ENCODE data around the gene SLC6A12.

SLC6A12 gene

DNA sequence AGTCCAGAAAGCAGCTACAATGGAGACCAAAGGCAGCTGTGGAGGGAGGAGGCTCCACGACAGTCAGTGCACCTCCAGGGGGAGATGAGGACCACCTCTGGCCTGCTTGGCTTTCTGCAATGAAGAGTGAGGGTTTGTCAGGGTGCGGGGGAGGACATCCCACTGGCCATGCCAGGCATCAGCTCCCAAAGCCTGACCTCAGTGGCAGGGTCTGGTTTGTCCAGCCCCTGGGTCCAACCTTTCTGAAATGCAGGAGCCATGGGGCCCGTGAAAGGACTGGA lies 35.2 kb downstream of the SLC6A12 start:
- FAIRE-seq = no peak
- DNase-seq (ENCODE audit: low spot score) = no peak

DNA sequence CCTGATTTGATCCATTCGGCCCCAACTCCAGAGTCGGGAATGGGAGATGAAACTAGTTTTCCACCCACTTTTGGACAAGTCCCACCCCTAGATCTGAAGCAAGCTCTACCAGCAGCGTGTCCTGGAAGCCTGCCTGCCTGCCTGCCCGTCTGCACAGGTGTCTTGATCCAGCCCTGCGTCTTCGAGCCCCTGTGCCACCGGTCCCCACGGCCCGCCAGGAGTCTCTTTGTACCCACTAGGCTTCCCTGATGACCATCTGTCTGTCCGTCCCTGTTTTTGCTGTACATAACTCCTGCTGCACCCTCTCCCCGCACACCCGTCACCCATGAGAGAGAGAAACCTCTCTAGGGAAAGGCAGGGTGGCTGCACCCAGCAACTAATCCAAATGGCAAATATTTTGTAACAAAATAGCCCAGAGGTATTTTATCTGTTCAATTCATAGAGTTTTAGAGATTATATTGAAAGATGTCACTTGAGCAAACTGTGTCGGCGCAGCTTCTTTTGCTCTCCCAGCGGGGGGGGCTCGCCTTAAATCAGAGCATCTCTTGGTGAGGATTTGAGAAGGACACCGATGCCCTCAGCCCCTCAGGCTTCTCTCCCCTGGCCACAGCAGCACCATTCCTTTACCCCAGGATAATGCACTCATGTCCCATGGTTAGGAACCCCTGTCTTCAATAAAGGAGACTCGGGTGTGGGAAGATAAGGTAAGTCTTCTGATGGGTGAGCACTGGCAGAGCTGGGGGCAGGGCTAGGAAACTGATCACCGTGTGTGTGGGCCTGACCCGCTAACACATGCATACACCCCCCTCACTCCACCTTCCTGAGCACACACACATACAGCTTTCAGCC lies 35.8 kb downstream of the SLC6A12 start:
- no peak for DNase-seq (ENCODE audit: low spot score)

DNA sequence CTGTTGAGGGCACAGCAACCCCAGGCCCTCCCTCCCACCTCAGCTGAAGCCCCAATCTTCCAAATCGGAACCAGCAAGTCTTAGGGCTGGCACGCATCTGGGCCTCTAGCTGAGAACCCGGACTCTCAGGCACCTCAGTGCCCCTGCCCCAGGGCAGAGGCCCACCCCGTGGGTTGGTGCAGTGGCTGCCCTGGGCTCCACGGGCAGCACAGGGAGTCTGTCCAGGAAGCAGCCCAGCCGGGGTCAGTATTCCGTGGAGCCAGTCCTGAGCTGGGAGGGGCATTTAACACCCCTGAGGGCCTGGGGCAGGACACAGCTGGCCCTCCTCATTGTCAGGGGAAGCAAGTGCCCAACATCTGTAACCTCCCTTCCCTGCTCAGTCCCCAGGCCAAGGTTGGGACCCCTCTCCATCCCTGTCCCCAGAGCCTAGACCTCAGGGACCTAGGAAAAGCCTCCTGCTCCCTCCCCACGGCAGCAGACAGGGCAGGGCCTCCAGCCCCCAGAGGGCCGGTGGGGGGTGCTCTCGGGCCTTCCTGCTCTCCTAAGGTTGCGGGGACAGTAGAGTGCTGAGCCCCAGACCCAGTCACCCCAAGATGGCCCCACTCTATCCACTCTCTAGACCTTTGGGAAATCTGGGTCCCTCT lies 36.5 kb downstream of the SLC6A12 start:
- no peak for FAIRE-seq
- no peak for DNase-seq (ENCODE audit: low spot score)

More for the DNA sequence above, 35.8 kb downstream of the SLC6A12 start:
- FAIRE-seq = no peak

DNA sequence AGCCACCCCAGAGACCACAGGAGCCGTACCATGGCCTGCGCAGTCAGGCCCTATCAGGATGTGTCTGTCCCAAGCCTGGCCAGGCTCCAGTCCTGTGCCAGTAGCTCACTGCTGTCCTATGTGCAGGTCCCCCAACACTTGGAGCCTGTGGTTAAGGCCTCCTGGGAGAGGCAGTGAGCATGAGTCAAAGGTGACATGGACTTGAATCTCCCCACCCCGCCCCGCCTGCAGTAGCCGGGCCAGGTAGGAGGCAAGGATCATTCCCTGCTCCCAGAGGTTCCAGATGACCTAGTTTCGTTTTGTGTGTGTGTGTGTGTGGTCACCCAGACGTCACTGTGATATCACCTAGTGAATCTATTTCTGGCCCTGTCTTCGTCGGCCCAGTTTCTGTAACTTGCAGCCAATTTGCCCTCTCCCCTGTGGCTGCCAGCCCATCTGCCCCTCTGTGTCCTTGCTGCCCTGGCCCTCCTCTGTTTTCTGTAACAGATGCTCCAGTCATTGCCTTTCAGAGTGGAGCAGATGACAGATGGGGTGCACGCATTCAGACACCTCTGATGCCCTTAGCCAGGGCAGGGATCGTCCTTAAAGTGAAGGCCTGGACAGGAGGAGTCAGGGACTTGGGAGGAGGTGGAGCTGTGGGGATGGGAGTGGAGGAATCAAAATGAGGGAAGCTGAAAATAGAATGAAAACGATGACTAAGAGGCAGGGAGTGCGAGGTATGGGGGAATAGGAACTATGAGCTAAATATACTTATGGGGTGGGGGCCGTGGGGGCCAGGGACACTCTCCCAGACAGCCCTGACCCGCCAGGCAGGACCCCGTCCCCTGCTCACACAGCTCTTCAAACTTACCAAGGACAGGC lies 37.4 kb downstream of the SLC6A12 start:
- DNase-seq (ENCODE audit: low spot score) (peak; percentile 94), FAIRE-seq (peak; percentile 94)

DNA sequence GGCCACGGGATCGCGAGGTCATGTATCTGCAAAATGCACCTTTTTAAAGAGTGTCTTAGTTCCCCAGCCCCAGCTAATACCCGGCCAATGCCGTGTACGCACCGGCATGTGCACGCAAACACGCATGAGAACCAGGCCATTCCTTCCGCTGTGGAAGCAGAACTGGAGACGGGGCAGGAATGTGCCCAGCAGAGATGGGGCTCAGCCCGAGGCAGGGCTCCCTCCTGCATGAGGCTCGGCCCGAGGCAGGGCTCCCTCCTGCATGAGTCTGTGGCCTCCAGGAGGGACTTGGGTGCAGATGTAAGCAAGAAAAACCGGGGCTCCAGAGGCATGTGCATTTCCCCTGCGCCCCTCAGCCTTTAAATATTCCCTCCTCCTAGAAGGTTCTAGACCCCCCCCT lies 38.2 kb downstream of the SLC6A12 start:
- FAIRE-seq (no peak), DNase-seq (ENCODE audit: low spot score) (no peak)

DNA sequence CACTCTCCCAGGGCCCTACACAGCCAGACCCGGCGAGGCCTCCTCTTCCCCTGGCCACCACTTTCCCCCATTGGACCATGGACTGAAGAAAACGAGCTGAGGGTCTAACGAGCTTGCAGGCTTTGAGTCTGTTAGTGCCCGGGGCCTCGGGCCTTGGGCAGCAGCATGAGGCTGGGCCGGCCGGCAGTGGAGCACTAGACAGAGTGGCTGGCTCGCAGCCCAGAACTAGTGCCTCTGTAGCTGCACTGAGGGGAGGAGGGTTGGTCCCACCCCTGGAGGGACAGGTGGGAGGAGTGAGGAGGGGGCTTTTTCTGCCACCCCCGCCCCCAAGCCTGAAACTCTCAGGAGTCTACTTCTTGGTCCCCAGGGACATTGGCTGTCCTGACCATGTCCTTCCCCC lies 38.7 kb downstream of the SLC6A12 start:
- FAIRE-seq (no peak), DNase-seq (ENCODE audit: low spot score) (no peak)

DNA sequence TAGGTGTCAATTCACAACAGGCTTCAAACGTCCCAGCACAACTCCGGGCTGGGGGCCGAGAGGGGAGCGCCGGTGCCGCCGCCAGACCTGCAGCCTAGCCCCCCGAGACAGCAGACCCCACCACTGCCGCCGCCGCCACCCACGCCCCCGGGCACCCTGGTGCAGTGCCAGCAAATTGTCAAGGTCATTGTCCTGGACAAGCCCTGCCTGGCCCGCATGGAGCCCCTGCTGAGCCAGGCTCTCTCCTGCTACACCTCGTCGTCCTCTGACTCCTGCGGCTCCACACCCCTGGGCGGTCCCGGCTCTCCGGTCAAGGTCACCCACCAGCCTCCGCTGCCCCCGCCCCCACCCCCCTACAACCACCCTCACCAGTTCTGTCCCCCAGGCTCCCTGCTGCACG lies 39.4 kb downstream of the SLC6A12 start:
- no peak for FAIRE-seq
- no peak for DNase-seq (ENCODE audit: low spot score)

DNA sequence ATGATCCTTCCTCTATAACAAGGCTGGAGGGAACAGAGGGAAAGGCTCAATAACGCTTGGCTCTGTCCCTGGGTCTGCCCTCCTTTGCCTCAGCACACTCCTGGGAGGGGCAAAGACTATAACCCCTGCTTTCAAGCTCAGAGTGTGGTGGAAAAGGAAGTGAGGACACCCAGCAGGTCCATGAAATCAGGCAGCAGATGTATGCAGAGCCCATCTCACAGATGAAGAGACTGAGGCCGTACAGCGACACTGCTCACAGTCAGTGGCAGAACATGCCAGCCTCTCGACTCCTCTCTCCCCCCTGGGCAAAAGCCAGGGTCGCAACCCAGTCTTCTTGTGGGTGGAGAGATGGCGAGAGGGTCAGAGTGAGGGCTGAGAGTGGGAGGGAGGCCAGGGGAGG lies 39.8 kb downstream of the SLC6A12 start:
- no peak for FAIRE-seq

DNA sequence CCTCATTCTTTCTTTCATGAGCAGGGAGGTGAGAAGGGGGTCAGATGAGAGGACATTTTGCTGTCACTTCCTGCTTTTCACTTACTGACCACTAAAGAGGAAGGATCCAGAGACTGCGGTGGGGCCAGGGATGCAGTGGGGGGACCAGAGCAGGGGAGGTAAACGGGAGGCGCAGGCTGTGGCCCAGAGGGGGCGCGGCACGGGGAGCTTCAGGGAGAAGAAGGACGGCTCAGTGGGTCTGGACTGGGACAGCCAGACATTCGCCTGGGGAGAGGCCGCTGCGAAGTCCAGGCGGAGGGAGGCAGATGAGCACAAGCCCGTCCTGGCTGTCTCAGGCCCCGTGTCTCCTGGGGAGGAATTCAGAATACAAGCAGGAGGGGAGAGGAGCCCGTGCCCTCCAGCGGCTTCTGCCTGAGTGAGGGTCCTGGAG lies 41.2 kb downstream of the SLC6A12 start:
- FAIRE-seq (no peak), DNase-seq (ENCODE audit: low spot score) (no peak)

More for the DNA sequence above, 39.8 kb downstream of the SLC6A12 start:
- no peak for DNase-seq (ENCODE audit: low spot score)

DNA sequence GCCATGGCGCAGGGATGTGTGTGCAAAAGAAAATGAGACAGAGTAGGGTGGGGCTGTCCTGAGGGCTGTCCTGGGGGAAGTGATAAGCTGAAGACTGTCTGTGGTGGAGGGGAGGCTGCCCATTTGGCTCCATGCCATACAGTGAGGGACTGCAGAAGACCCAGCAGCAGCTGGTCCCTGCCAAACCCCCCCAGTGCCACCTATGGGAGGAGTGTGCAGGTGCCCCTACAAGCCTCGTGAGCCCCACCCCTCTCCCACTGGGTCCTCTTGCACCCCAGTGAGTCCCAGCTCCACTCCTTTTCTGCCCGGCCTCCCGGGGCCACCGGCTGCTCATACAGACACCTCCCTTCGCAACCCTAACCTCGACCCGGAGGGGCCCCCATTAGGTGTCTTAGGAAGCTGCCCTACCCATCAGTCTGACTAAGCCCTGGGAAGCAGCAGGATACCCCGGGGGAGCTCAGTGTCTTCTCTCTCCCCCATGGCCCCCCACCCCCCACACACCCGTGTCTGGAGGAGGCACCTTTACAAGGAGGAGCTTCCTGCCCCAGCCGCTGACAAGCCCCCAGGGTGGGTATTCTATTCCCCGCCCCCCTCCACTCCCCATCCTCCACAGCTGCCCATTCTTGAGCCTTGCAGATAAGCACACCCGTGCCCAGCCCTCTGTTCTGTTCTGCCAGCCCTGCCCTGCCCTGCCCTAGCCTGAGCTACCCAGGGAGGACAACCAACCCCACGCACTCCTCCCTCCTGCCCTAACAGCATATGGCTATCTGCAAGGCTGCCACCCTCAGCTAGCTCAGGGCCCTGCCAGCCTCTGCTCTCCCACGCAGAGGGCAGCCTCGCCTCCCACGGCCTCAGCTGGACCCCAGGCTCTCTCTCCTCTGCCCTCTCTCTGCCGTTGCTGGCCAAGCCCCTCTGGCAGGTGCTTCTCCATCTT lies 41.9 kb downstream of the SLC6A12 start:
- DNase-seq (ENCODE audit: low spot score) = no peak
- FAIRE-seq = no peak

DNA sequence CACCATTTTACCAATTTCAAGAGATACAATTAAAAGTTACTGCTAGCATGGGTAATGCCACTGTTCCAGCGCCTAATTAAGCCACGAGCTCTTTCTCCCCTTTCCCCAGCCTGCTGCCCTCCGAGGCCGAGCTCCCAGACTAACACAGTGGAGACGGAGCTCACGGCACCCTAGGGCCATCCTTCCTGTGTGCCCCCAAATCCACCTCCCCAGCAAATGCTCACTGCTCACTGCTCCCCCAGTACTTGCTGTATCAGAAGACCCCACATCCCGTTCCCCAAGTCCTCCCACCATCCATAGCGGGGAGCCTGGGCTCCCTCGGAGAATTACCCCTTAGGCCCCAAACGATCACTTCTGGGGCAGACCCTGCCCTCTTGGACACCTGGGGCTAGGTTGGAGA lies 42.7 kb downstream of the SLC6A12 start:
- DNase-seq (ENCODE audit: low spot score) (no peak), FAIRE-seq (no peak)

DNA sequence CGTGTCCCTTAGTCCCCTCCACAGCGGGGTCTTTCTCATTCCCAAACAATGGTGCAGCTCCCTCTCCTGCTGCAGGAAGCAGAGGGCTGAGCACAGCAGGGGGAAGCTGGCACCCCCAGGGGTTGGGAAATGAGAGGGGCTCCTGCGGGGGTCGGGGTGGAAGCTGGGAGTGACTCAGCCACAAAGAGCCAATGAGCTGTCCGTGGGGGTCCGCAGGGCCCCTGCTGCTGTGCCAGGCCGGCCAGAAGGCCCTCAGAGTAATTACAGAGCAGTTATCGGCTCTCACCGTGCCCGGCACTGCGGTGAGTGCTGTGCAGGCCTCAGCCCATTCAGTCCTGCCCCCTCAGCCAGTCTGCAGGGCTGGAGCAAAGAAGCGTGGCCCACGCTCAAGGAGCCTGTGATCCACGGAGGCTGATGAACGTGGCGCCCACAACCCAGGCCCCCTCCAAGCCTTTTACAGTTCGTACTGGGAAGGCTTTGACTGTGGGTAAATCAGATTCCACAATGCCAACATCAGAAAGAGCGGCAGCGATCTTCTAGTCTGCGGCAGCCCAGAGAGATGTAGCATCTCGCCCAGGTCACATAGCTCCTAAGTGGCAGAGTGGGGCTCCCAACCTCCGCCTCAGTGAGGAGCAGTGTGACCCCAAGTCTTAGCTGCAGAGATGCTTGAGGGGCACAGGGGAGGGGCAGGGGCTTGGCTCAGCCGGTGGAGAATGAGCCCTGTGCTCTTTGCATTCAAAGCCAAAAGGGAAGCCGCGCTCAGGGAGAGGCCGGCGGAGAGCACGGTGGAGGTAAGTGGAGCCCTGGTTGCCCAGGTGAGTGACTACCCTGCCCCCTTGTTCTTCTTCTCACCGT lies 43.4 kb downstream of the SLC6A12 start:
- FAIRE-seq = no peak
- DNase-seq (ENCODE audit: low spot score) = no peak

DNA sequence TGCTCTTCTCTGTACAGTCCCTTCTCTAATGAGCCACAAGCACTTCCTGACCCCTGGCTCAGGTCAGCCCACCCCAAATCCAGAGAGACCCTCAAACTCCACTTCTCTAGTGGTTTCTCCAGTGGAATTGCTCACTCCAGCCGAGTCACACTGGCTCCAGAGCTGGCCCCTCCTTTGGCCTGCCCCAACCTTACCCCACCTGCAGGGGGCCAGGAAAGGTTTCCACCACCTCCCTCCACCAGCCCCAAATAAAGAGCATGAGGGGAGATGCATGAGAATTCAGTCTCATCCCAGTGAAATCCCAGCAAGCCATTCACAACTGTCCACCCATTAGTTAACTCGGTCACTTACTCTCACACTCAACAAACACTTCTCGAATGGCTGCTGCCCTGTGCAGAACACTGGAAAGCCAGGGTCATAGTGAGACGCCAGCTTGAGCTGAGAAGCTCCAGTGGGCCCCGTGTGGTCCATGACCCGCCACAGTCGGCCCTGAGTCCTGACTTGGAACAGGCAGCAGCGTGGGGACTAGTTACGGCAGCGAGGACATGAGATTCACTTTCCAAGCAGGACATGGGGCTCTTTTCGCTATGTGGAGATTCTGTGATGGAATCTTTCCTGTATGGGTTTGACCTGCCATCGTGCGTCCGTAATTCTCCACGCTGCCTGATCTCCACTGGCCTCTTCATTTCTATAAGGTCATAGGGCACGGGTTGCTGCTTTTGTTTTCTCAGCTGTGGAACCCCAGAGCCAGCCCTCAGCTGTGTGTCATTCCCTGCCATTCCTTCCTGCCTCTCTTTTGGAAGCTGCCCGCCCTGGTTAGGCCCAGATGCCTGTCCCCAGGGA lies 44.2 kb downstream of the SLC6A12 start:
- DNase-seq (ENCODE audit: low spot score) (no peak), FAIRE-seq (no peak)

DNA sequence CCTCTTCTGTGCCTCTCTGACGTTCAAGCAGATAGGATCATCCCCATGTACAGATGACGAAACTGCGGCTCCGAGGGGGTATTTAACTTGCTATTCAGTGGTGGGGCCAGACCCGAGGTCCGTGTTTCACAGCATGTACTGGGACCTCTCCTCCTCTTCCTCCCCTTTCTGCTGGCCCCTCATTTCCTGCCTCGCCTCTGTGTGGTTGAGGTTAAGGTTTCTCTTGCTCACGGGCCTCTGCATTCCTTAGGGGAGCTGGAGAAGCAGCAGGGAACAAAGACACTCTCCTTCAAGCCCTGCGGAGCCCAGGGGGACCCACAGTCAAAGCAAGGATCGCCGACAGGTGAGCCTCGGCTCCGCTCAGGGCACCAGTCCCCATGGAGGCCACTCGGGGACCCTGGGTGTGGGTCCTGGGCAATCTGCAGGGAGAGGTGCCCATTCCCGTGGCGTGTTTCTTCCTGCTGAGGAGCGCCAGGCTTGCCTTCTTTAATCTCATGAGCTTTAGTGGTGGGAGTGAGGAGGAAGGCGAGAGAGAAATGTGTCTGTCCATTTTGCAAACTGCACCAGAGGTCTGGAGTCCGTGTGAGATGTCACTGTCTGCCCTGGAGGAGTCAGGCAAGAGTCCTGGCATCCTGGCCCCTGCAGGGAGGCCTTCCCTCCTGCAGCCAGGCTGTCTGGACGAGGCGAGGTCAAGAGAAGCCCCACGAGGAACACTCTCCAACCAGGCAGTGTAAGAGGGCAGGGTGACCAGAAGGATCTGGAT lies 45.0 kb downstream of the SLC6A12 start:
- DNase-seq (ENCODE audit: low spot score) = no peak
- no peak for FAIRE-seq

DNA sequence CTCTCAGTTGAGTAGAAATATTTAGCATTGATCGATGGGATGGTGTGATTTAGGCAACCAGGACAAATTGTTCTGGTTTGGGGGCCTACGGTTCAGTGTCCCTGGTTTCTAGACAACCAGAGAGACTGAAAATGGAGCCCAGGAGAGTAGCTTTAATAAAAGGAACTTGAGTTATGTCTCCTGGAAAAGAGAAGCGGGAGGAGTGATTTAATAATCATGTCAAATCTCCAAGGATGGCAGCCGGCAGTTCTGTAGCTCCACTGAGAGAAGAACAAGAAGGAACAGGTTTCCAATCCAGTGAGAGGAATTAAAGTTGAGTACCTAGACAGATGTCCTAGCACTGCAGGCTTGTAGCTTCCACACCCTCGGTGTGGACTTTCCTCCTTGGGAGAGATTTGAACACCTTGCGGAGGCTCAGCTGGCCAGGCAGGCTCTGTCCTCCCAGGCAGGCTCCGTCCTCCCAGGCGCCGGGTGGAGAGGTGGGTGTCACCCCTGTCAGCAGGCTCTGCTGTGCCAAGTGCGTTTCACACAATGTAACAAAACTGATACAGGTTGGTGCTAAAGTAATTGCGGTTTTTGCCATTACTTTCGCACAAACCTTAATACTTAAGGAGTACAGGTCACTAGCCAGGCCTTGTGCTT lies 45.9 kb downstream of the SLC6A12 start:
- FAIRE-seq = no peak
- DNase-seq (ENCODE audit: low spot score) = no peak

DNA sequence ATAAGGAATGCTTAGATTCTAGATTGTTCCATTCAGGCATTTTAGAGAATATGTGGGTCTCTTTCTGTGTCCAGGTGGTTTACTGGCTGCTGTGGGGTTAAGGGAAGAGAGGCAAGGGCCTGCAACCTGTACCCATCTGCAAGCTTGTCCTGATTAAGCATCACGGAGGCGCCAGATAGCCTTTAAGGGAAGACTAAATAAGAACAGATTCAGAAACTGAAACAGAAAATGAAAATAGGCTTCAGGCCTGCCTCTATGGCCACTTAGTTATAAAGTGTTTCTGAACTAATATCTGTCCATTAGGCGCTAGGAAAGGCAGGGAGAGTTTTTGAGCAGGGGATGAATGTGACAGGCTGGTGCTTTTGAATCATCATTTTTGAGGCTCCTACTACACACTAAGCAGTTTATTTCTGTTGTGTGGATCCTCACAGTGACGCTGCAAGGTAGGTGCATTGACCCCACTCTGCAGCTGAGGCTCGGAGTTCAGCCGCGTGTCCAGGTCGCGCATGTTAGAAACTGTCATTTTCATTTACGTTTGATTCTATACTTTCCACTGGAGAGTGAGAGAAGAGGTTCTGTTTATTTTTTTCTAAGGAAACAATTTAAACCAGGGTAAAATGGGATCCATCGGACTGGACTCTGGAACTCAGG lies 47.4 kb downstream of the SLC6A12 start:
- FAIRE-seq (no peak), DNase-seq (ENCODE audit: low spot score) (no peak)

DNA sequence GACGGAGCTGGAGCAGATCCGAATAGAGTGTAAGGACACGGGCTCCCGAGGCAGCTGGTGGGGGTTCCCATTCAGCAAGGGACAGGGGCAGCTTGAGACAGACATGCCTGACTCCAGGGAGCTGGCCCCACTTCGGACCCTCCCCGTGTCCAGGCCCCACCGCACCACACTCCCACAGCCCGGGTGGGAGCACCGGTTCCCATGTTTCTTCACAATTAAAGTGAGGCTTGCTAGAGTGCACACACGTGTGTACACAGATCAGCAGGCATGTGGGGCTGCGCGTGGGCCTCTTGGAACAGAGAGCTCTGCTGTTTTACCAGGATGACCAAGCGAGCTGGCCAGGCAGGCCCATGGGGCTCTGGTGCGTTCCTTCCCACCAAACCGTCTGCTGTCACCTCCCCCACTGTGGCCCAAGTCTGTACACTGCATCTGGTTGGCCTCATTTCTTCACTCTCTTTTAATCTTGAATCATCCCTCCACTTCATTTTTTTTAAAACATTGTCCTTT lies 48.0 kb downstream of the SLC6A12 start:
- no peak for DNase-seq (ENCODE audit: low spot score)
- no peak for FAIRE-seq

Data from RCC 7860 (cell line).